ENCODE data around the gene LRRC66. TPM values are rescaled to one million over a fixed set of nuclear protein-coding genes. Genes with fewer than 3 reads are reported as not detected.

The LRRC66 gene
- total RNA-seq, 1 experiment from 2014 or later: 0.37 TPM

- POLR2A ChIA-PET: interaction anchor here (1.3 kb wide), 1 partner anchor 44 kb away, joined by 3 read pairs; no protein-coding TSS in a partner anchor
- H3K4me1 Mint-ChIP-seq (ENCODE audit: insufficient read depth, unreplicated experiment): peaks cover 31% of the 10 kb centered on the region
- no TSS peak for BruUV-seq (replicated peaks)
- H3K27ac Mint-ChIP-seq (ENCODE audit: low read depth, unreplicated experiment): no peak overlapping the region
- H3K36me3 Mint-ChIP-seq (ENCODE audit: insufficient read depth, unreplicated experiment): peaks cover 16% of the 10 kb centered on the region
- no peaks in the 10 kb centered on the region for H3K27me3 Mint-ChIP-seq (ENCODE audit: insufficient read depth, unreplicated experiment)
- intact Hi-C loops (cut with micrococcal nuclease): no loop called here
- CTCF ChIA-PET: interaction anchor here (0.6 to 1.3 kb wide), 3 partner anchors 17 to 318 kb away, joined by 3 read pairs; no protein-coding TSS in a partner anchor
- no peak for TF ChIP-seq CTCF (IDR thresholded peaks at IDR 0.05; ENCODE audit: unreplicated experiment)
- H3K9me3 Mint-ChIP-seq (ENCODE audit: unreplicated experiment): no peaks in the 10 kb centered on the region
- DNase-seq (ENCODE audit: unreplicated experiment): no peak
- no peak overlapping the region for H3K4me3 Mint-ChIP-seq (ENCODE audit: unreplicated experiment)
Measured at GRCh38 chr4:52058275-52058674, 38.1 kb upstream of the LRRC66 start.

GRCh38 chr4:52057196-52057595 lies 37.0 kb upstream of the LRRC66 start:
- no TSS peak for BruUV-seq (replicated peaks)
- ChIA-PET POLR2A (interaction anchor here (0.6 to 1.4 kb wide), 4 partner anchors 16 to 191 kb away, joined by 3 to 4 read pairs (median 3); no protein-coding TSS in a partner anchor), CTCF (interaction anchor here (1.0 kb wide), 1 partner anchor 173 kb away, joined by 3 read pairs; no protein-coding TSS in a partner anchor)
- peaks cover 42% of the 10 kb centered on the region for H3K4me1 Mint-ChIP-seq (ENCODE audit: insufficient read depth, unreplicated experiment)
- H3K36me3 Mint-ChIP-seq (ENCODE audit: insufficient read depth, unreplicated experiment): peaks cover 11% of the 10 kb centered on the region
- peak overlapping the region; percentile 11 for H3K4me3 Mint-ChIP-seq (ENCODE audit: unreplicated experiment)
- H3K27ac Mint-ChIP-seq (ENCODE audit: low read depth, unreplicated experiment): peak overlapping the region; percentile 21
- no peak for TF ChIP-seq CTCF (IDR thresholded peaks at IDR 0.05; ENCODE audit: unreplicated experiment)
- intact Hi-C loops (cut with micrococcal nuclease): no loop called here
- no peaks in the 10 kb centered on the region for H3K27me3 Mint-ChIP-seq (ENCODE audit: insufficient read depth, unreplicated experiment)
- H3K9me3 Mint-ChIP-seq (ENCODE audit: unreplicated experiment): no peaks in the 10 kb centered on the region
- peak; percentile 60 for DNase-seq (ENCODE audit: unreplicated experiment)

GRCh38 chr4:52054254-52054653 lies 34.1 kb upstream of the LRRC66 start:
- DNase-seq (ENCODE audit: unreplicated experiment): no peak
- Mint-ChIP-seq H3K4me1 (ENCODE audit: insufficient read depth, unreplicated experiment) (peaks cover 37% of the 10 kb centered on the region), H3K9me3 (ENCODE audit: unreplicated experiment) (no peaks in the 10 kb centered on the region), H3K27ac (ENCODE audit: low read depth, unreplicated experiment) (no peak overlapping the region), H3K27me3 (ENCODE audit: insufficient read depth, unreplicated experiment) (no peaks in the 10 kb centered on the region), H3K36me3 (ENCODE audit: insufficient read depth, unreplicated experiment) (peaks cover 6% of the 10 kb centered on the region), H3K4me3 (ENCODE audit: unreplicated experiment) (no peak overlapping the region)
- no TSS peak for BruUV-seq (replicated peaks)
- ChIA-PET CTCF (interaction anchor here (2.3 kb wide), 1 partner anchor 159 kb away, joined by 8 read pairs; no protein-coding TSS in a partner anchor), POLR2A (no interaction called here)
- TF ChIP-seq CTCF (IDR thresholded peaks at IDR 0.05; ENCODE audit: unreplicated experiment): no peak
- intact Hi-C loops (cut with micrococcal nuclease): no loop called here

GRCh38 chr4:52052475-52052780 lies 32.3 kb upstream of the LRRC66 start:
- no peaks in the 10 kb centered on the region for H3K9me3 Mint-ChIP-seq (ENCODE audit: unreplicated experiment)
- TF ChIP-seq CTCF (IDR thresholded peaks at IDR 0.05; ENCODE audit: unreplicated experiment): no peak
- H3K4me3 Mint-ChIP-seq (ENCODE audit: unreplicated experiment): peak overlapping the region; percentile 88
- peak; percentile 61 for DNase-seq (ENCODE audit: unreplicated experiment)
- H3K27me3 Mint-ChIP-seq (ENCODE audit: insufficient read depth, unreplicated experiment): no peaks in the 10 kb centered on the region
- BruUV-seq (replicated peaks): no TSS peak
- H3K27ac Mint-ChIP-seq (ENCODE audit: low read depth, unreplicated experiment): peak overlapping the region; percentile 95
- intact Hi-C loops (cut with micrococcal nuclease): no loop called here
- H3K4me1 Mint-ChIP-seq (ENCODE audit: insufficient read depth, unreplicated experiment): peaks cover 33% of the 10 kb centered on the region
- ChIA-PET POLR2A (interaction anchor here (0.9 to 3.2 kb wide), 6 partner anchors 11 to 210 kb away, joined by 3 to 38 read pairs (median 8); partner anchors contain the start of genes DCUN1D4 and SGCB), CTCF (interaction anchor here (0.7 kb wide), 1 partner anchor 78 kb away, joined by 3 read pairs; no protein-coding TSS in a partner anchor)
- H3K36me3 Mint-ChIP-seq (ENCODE audit: insufficient read depth, unreplicated experiment): peaks cover 6% of the 10 kb centered on the region
